GM18951 (cell line): ENCODE data around the gene PLCZ1.

Experiments used
- POLR2A ChIP-seq: IDR thresholded peaks from 4 replicates; pipeline ENCODE4 v1.6.1; 2011; ENCODE audit warnings: mild to moderate bottlenecking; ENCODE audit not compliant: insufficient read length, insufficient read depth; ENCODE audit errors: extremely low read depth
- in situ Hi-C: fragments of 300-500 bp; cut with MboI; formaldehyde crosslinking; loops from one replicate; pipeline ENCODE4 v1.12.0; 2022; ENCODE audit warnings: low sequenced_read_pairs, mixed read lengths, inconsistent platforms; ENCODE audit not compliant: unreplicated experiment

PLCZ1 gene

DNA sequence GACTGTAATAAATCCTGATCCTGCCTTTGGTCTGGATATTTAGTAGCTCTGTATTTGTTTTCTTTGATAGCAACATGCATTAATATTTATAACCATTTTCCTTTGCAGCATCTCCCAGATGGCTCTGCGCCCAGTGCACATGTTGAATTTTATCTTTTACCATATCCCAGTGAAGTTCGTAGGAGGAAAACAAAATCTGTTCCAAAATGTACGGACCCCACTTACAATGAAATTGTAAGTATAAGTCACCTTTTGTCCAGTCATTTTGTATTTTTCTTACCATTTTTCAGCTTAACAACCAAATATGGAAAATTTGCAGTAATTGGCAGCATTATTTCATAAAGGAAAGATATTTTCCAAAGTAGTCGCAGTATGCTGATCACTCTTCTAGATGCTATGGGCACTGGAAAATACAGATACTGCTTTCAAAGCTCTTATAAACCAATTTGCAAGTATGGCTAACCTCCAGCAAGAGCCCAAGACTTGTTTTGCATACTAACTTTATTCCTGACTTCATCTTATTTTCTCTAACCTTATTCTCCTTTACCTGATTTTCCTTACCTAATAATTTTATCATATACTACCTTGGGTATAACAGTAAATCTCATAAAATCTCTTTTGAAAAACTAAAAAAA lies 97.4 kb downstream of the PLCZ1 start:
- in situ Hi-C loops: no loop called here
- no peak for TF ChIP-seq POLR2A

GRCh38 chr12:18634382-18634781 lies 103.4 kb downstream of the PLCZ1 start:
- in situ Hi-C loops: no loop called here
- no peak for TF ChIP-seq POLR2A
